Subcutaneous preadipocyte (primary cell): ENCODE data around the gene NCR1. TPM values are rescaled to one million over a fixed set of nuclear protein-coding genes. Genes with fewer than 3 reads are reported as not detected.

ENCODE experiments used
- small RNA-seq: library from RNA; depleted of rRNA; stranded (forward); fragments of <200 nt; gene quantifications from one replicate; pipeline ENCODE3, GENCODE V24; 2012
- total RNA-seq: library from RNA; depleted of rRNA; stranded (reverse); fragments of >200 nt; gene quantifications from 2 replicates; pipeline ENCODE4 v1.2.3, GENCODE V29; 2012

Gene NCR1
- not detected in 2 replicates for total RNA-seq

DNA sequence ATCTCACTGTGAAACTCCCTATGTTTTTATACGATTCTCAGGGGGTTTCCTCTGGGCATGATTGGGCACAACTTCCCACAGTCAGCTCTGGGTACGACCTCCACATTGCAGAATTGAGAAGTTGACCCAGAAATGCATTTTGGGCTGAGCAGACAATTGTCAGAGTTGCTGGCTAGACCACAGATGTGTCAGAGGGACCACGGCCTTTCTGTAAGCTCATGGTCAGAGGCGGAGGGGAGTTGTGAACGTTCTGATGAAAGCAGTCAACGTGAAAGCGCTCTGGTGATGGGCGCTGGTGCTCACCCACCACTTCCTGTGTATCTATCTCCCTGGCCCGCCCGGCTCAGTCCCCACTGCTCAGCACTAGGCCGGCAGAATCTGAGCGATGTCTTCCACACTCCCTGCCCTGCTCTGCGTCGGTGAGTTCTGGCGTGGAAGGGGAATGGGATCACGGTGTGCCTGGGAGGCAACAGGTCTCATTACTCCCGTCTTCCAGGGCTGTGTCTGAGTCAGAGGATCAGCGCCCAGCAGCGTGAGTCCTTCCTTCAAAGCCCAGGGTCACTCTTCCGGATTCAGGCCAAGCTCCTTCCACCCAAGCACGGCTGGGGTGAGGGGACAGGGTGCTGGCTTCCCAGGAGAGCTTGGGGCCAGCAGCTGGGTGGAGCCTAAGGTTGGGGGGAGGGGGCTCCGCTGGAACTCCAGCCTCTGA lies at the start of gene NCR1:
NCR1 (plus strand) TSS at position 346 of the 709 bp plus-strand sequence; CDS start at position 386, 40 bp downstream.

DNA sequence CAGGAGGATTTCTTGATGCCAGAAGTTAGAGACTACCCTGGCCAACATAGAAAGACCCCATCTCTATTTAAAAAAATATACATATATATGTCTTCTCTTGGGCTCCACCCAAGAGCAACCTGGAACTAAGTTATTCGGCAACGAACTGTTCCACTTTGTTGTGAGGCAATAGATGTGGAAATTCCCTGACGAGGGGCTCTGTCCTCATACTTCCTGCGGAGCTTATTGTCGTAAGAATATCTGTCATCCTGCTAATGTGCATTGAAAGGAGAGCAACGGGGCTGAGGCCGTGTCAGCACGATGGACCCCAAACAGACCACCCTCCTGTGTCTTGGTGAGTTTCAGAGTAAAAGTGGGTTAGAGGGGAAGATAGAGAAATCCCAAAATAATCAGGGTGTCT lies 32.0 kb upstream of the NCR1 start, which contains the start of gene FCAR:
FCAR (plus strand) TSS at position 246 of the 400 bp plus-strand sequence; CDS start at position 301, 55 bp downstream.

DNA sequence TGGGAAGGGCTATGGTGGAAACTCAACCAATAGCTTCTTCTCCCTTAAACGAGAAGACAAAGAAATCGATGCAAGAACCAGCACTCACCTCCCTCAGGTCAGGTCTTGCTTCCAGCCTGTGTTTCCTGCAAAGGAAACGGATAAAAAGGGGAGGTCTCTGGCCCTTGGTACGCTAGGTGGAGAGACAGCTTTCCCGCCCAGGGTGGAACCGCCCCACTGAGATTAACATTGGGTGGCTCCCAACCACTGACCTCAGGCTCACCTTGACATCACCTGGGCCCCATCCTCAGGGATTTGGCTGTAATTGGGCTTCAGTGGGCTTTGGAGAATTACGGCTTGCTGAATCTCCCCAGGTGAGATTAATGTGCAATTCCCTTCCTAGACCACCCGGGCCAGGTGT lies 41.4 kb downstream of the NCR1 start, which contains the start of gene NLRP7:
NLRP7 (minus strand) TSS at position 150 of the 400 bp plus-strand sequence.

Small RNA genes lying within 50 kb of the gene (small RNA-seq; reads per million reads assigned to genes)
- gene AC011476.8 = not detected
- 0.36 reads per million, percentile 15 among the genes with 10 or more reads in this experiment for gene RNU6-222P

Other genes starting within 250 kb of the NCR1 start
- gene LILRB4, start 243.2 kb upstream of the NCR1 start, total RNA-seq = not detected in 2 replicates
- gene KIR3DL3, start 181.7 kb upstream of the NCR1 start, total RNA-seq = not detected in 2 replicates
- not detected in 2 replicates for gene KIR2DL3, start 167.6 kb upstream of the NCR1 start, total RNA-seq
- not detected in 2 replicates for gene KIR2DL1, start 136.4 kb upstream of the NCR1 start, total RNA-seq
- not detected in 2 replicates for gene KIR2DL4, start 102.5 kb upstream of the NCR1 start, total RNA-seq
- not detected in 2 replicates for gene KIR3DL1, start 89.7 kb upstream of the NCR1 start, total RNA-seq
- gene KIR2DS4, start 73.5 kb upstream of the NCR1 start, total RNA-seq = not detected in 2 replicates
- not detected in 2 replicates for gene KIR3DL2, start 55.7 kb upstream of the NCR1 start, total RNA-seq
- not detected in 2 replicates for gene FCAR, start 31.9 kb upstream of the NCR1 start, total RNA-seq
- not detected in 2 replicates for gene NLRP7, start 41.4 kb downstream of the NCR1 start, total RNA-seq
- under 0.01 and 0.37 TPM in 2 replicates for gene NLRP2, start 60.2 kb downstream of the NCR1 start, total RNA-seq
- not detected in 2 replicates for gene GP6, start 132.1 kb downstream of the NCR1 start, total RNA-seq
- 11.0 and 14.3 TPM in 2 replicates for gene RDH13, start 157.0 kb downstream of the NCR1 start, total RNA-seq
- 0.98 TPM in 1 of 2 replicates, not detected in the other for gene EPS8L1, start 169.7 kb downstream of the NCR1 start, total RNA-seq
- gene PPP1R12C, start 211.5 kb downstream of the NCR1 start, total RNA-seq = 39.3 and 55.1 TPM in 2 replicates
- 0.73 and 2.9 TPM in 2 replicates for gene TNNT1, start 243.1 kb downstream of the NCR1 start, total RNA-seq